Esophagus muscularis mucosa (tissue), 4 donors: ENCODE measurements around the gene MYOF. TPM values are rescaled to one million over a fixed set of nuclear protein-coding genes. Genes with fewer than 3 reads are reported as not detected.
"Not testable (repeated sequence)": the region's sequence is repeated elsewhere in the genome, so short reads cannot be mapped to it uniquely, and the experiment has no call there.

ENCODE experiments used
- DNase-seq: peaks from one replicate; pipeline ENCODE4 v3.0.0-alpha.2; 2017; ENCODE audit errors: extremely low spot score
- H3K27ac ChIP-seq, 4 donors: fragments of 200-600 bp; sonication (generic); replicated peaks in 1 of 4; 1 replicate in 3 of 4; 2 replicates in 1 of 4; pipeline ENCODE4 v1.5.1; 2016 to 2019; ENCODE audit warnings: mild to moderate bottlenecking in 1 of 4
- H3K27me3 ChIP-seq, 4 donors: fragments of 200-600 bp; sonication (generic); one replicate each; pipeline versions ENCODE4 v1.5.1 to v1.6.0; 2016 to 2019
- H3K36me3 ChIP-seq, 4 donors: fragments of 200-600 bp; sonication (generic); one replicate each; pipeline ENCODE4 v1.5.1; 2016 to 2019
- H3K4me1 ChIP-seq, 4 donors: fragments of 200-600 bp; sonication (generic); one replicate each; pipeline ENCODE4 v1.5.1; 2016 to 2019
- H3K4me3 ChIP-seq, 4 donors: fragments of 200-600 bp; sonication (generic); 1 replicate in 2 of 4; 2 replicates in 2 of 4; pipeline ENCODE4 v1.5.1; 2016 to 2019; ENCODE audit warnings: mild to moderate bottlenecking in 4 of 4, moderate library complexity in 1 of 4
- H3K9me3 ChIP-seq, 4 donors: fragments of 200-600 bp; sonication (generic); 1 replicate in 3 of 4; 2 replicates in 1 of 4; pipeline ENCODE4 v1.5.1; 2016 to 2019
- EP300 ChIP-seq: sonication (generic); formaldehyde crosslinking; IDR thresholded peaks from one replicate; pipeline ENCODE4 v1.6.1; 2017; ENCODE audit warnings: antibody characterized with exemption
- POLR2A ChIP-seq: fragments of 450-650 bp; IDR thresholded peaks from one replicate; pipeline ENCODE4 v1.6.1; 2017; ENCODE audit warnings: antibody characterized with exemption, moderate library complexity, mild to moderate bottlenecking, low read depth
- POLR2AphosphoS5 ChIP-seq, 2 donors: sonication (generic); formaldehyde crosslinking; IDR thresholded peaks; one replicate each; pipeline ENCODE4 v1.6.1; 2017; ENCODE audit warnings: antibody characterized with exemption in 2 of 2
- WGBS: methylation state at CpG from one replicate; pipeline ENCODE4 v1.1.5; 2018; 5-methylcytosine and 5-hydroxymethylcytosine counted together
- intact Hi-C: fragments of 100-400 bp; cut with DNase I; formaldehyde crosslinking; loops from one replicate; pipeline ENCODE4 v1.15.1; 2023
- total RNA-seq, 4 donors: library from RNA; depleted of rRNA; stranded (reverse); fragments of >200 nt; gene quantifications; one replicate each; pipeline versions ENCODE4 v1.1.0 to v1.2.1, GENCODE V29; 2016
- TF ChIP-seq, protein P1 (sequence below), 3 experiments: fragments of 200-600 bp in 2 of 3; fragments of 450-650 bp in 1 of 3; sonication (generic) in 2 of 3; IDR thresholded peaks; one replicate each; pipeline ENCODE4 v1.5.1; 2017 to 2019; ENCODE audit warnings: antibody characterized with exemption in 3 of 3, mild to moderate bottlenecking in 2 of 3, moderate library complexity in 1 of 3

MYOF gene
- total RNA-seq, 4 donors from 2014 or later, result 71.2 to 120 (median 97.3) TPM

DNA sequence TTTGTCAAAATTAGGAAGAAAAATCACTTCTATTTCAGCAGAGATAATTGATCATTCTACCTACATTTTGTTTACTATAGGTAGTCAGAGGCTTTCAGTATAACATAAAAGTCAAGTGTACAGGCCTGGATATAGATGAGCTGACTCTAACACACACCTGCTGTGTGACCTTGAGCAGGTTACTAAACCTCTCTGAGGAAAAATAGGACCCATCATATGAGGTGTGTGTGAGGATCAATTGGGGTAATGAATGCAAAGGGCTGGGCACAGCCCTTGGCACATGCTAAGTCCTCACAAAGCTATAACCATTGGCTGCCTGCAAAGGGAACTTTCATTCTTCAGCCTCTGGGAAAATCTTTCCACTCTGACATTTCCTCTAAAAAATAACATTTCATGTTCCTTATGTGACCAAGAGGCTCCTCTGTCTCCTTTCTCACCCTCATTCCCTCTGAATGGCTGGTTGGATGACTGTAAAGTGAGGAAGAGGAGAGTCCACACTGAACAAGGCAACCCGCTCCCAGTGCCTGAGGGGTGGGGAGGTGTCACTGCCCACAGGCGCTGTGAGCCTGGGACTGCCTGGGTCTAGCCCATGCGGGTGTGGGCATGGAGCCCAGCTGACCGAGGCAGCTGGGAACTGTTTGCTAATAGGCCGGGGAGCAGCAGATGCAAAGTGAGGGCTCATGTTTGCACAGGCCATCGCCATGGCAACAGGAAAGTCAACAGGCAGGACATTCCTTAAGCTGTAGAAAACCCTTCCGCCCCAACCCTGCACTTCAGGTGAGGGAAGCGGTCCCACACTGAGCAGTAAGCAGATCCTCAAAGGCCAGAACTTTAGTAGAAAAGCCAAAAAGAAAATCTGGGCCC, 36.8 kb downstream of the MYOF start:
- H3K4me1 ChIP-seq, result peaks cover 27 to 66% (median 65%) of the 10 kb centered on the region in 4 donors
- no peaks in the 10 kb centered on the region for H3K27me3 ChIP-seq
- peaks cover 0 to 25% (median 13%) of the 10 kb centered on the region in 4 donors for H3K36me3 ChIP-seq
- no peaks in the 10 kb centered on the region for H3K9me3 ChIP-seq
- peak overlapping the region; percentile 99 to 100 (median 99) for H3K27ac ChIP-seq
- peak overlapping the region in 1 of 4 donors; percentile 9 for H3K4me3 ChIP-seq
- peak; percentile 98 for DNase-seq
- TF ChIP-seq EP300 (no peak), POLR2AphosphoS5 (IDR thresholded peaks at IDR 0.05) (peak in 1 of 2 donors; percentile 94), POLR2A (peak; percentile 37)
- TF ChIP-seq, protein P1, sequence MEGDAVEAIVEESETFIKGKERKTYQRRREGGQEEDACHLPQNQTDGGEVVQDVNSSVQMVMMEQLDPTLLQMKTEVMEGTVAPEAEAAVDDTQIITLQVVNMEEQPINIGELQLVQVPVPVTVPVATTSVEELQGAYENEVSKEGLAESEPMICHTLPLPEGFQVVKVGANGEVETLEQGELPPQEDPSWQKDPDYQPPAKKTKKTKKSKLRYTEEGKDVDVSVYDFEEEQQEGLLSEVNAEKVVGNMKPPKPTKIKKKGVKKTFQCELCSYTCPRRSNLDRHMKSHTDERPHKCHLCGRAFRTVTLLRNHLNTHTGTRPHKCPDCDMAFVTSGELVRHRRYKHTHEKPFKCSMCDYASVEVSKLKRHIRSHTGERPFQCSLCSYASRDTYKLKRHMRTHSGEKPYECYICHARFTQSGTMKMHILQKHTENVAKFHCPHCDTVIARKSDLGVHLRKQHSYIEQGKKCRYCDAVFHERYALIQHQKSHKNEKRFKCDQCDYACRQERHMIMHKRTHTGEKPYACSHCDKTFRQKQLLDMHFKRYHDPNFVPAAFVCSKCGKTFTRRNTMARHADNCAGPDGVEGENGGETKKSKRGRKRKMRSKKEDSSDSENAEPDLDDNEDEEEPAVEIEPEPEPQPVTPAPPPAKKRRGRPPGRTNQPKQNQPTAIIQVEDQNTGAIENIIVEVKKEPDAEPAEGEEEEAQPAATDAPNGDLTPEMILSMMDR (IDR thresholded peaks at IDR 0.05), result no peak
- 10% methylated on average over 3 of the region's 8 CpGs for WGBS
- intact Hi-C loops, result no loop called here

DNA sequence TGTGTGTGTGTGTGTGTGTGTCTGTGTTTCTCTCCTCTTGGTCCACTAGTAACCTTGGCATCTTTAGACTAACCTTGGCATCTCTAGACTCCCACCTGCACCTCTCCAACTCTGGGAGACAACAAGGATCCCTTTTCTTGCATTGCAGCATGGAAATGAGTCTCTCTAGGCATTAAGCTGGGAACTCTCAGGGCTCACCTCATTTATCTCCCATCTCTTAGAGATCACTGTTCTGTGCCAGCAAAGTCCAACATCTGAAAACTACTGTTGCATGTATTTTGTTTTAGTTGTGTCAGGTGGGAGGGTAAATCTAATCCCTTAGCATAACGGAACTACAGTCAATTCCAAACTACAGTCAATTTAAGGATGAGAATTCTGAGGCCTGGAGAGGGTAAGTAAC, 38.7 kb downstream of the MYOF start:
- Histone ChIP-seq H3K9me3 (no peaks in the 10 kb centered on the region), H3K4me3 (no peak overlapping the region), H3K36me3 (peaks cover 0 to 6% (median under 1%) of the 10 kb centered on the region in 4 donors), H3K27ac (peak overlapping the region; percentile 99 to 100 (median 99)), H3K4me1 (peaks cover 39 to 84% (median 84%) of the 10 kb centered on the region in 4 donors), H3K27me3 (no peaks in the 10 kb centered on the region)
- TF ChIP-seq POLR2AphosphoS5 (IDR thresholded peaks at IDR 0.05) (peak in 1 of 2 donors; percentile 41), EP300 (no peak)
- intact Hi-C loops, result loop anchor here (5.0 kb wide), 1 partner anchor 39 kb away; the partner anchor contains the start of gene MYOF
- WGBS, result 44% methylated on average over 1 of the region's 1 CpG
- no peak for DNase-seq

DNA sequence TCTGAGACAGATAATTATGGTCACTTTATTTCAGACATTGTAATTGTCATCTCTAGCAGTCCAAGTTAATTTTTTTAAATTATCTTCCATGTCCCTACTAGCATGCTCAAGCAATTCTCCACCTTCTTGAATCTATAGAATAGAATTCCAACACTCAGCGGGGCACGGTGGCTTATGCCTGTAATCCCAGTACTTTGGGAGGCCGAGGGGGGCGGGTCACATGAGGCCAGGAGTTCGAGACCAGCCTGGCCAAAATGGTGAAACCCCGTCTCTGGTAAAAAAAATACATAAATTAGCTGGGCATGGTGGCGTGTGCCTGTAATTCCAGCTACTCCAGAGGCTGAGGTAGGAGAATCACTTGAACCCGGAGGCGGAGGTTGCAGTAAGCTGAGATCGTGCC, 39.4 kb downstream of the MYOF start:
- 88% methylated on average over 10 of the region's 10 CpGs for WGBS
- Histone ChIP-seq H3K4me1 (peaks cover 46 to 92% (median 91%) of the 10 kb centered on the region in 4 donors), H3K27ac (peak overlapping the region; percentile 99 to 100 (median 99))
- not testable (repeated sequence) for H3K4me3 ChIP-seq, DNase-seq, H3K9me3 ChIP-seq, H3K36me3 ChIP-seq, H3K27me3 ChIP-seq
- intact Hi-C loops, result loop anchor here (5.0 kb wide), 1 partner anchor 40 kb away; the partner anchor contains the start of gene MYOF

DNA sequence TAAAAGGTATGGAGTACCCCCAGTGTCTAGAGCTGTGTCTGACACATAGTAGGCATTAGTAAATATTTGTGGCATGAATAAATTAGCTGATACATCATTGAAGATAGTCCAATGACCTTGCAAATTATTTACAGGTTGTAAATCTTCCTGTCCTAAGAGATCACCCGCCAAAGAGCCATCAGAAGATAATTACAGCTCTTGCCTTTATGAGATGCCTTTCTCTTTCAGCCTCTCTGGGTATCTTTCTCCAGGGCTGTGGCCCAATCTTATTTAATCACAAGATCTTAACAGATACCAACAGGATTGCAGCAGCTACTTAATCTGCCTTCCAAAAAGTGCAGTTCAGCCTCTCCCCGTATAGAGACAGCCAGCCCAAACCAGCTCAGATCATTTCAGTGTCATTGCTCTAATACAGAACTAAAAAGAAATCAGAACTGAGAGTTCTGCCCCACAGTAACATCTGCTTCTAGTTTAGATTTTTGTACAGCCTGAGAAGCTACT, 41.5 kb downstream of the MYOF start:
- Histone ChIP-seq H3K36me3 (no peaks in the 10 kb centered on the region), H3K27me3 (no peaks in the 10 kb centered on the region), H3K27ac (peak overlapping the region; percentile 99 to 100 (median 99)), H3K4me3 (peak overlapping the region in 1 of 4 donors; percentile 5), H3K9me3 (no peaks in the 10 kb centered on the region), H3K4me1 (peaks cover 57 to 99% (median 97%) of the 10 kb centered on the region in 4 donors)
- DNase-seq, result no peak
- no peak for TF ChIP-seq POLR2AphosphoS5 (IDR thresholded peaks at IDR 0.05)
- TF ChIP-seq, protein P1 (IDR thresholded peaks at IDR 0.05), result peak in 1 of 3 experiments; percentile 3
- no peak for TF ChIP-seq POLR2A
- TF ChIP-seq EP300, result no peak
- WGBS, result 59% methylated on average over 2 of the region's 2 CpGs
- intact Hi-C loops, result loop anchor here (5.0 kb wide), 1 partner anchor 42 kb away; the partner anchor contains the start of gene MYOF

DNA sequence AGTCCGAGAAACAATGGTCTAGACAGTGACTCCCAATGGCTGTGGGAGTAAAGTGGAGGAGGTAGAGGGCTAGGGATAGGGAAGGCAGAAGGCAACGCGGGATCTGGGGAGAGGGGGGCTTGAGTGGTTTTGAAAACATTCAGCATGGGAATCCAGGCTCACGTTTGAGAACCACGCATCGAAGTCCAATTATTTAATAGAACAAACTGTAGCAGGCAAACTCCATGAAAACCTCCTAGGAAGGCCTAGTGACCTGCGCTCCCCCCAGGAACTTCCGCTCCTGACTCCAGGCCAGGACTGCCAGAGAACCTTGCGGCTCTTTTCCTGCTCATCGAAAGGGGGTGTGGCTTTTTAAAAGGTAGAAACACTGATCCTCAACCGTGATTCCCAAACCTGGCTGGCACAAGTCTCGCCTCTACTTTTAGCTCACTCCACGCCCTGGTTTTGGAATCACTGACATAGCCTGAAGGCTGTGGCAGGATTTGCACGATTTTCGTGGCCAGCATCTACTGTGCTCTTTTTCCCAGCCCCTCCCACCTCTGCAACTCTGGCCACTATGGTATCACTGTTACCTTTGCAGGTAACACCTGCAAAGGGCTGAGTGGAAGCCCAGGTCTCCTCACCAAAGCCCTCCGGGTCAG, 43.4 kb downstream of the MYOF start:
- WGBS, result 53% methylated on average over 16 of the region's 16 CpGs

More for the DNA sequence above, 43.4 kb downstream of the MYOF start:
- Histone ChIP-seq H3K36me3 (no peaks in the 10 kb centered on the region), H3K9me3 (no peaks in the 10 kb centered on the region), H3K4me1 (peaks cover 58 to 98% (median 96%) of the 10 kb centered on the region in 4 donors), H3K27me3 (no peaks in the 10 kb centered on the region), H3K27ac (peak overlapping the region; percentile 99 to 100 (median 99)), H3K4me3 (no peak overlapping the region)
- no peak for TF ChIP-seq EP300
- TF ChIP-seq POLR2AphosphoS5 (IDR thresholded peaks at IDR 0.05), result peak in 1 of 2 donors; percentile 29
- intact Hi-C loops, result loop anchor here (5.0 kb wide), 1 partner anchor 61 kb away; no protein-coding TSS in a partner anchor
- DNase-seq, result no peak
